Neural cell (in vitro differentiated cells): Measurements from ENCODE around the gene FAM168B.

ENCODE experiments used
- CTCF ChIP-seq: fragments of 450-650 bp; IDR thresholded peaks from 2 replicates; pipeline ENCODE4 v1.5.1; 2014; ENCODE audit warnings: antibody characterized with exemption, mild to moderate bottlenecking, moderate library complexity; ENCODE audit not compliant: poor library complexity, severe bottlenecking
- SMC3 ChIP-seq: fragments of 450-650 bp; conservative IDR thresholded peaks from 2 replicates; pipeline ENCODE4 v1.6.1; 2014; ENCODE audit warnings: antibody characterized with exemption, mild to moderate bottlenecking, moderate library complexity; ENCODE audit not compliant: poor library complexity

- TF ChIP-seq SMC3 (no peak), CTCF (no peak)
Measured at GRCh38 chr2:131033786-131034121, 59.5 kb downstream of the FAM168B start.
